Astrocyte (in vitro differentiated cells and primary cell): ENCODE results near the gene ATP2A2. TPM values are rescaled to one million over a fixed set of nuclear protein-coding genes. Genes with fewer than 3 reads are reported as not detected.

Experiments used
- DNase-seq: peaks from one replicate; pipeline ENCODE4 v3.0.0-alpha.2; 2010; ENCODE audit warnings: low read depth
- FAIRE-seq: peaks from 2 replicates; lab custom pipeline; 2011; peaks lifted over from hg19 to GRCh38; lab: Jason Lieb, UNC
- H2AFZ ChIP-seq: 2 replicates; pipeline ENCODE4 v1.6.0; 2012; ENCODE audit warnings: low read depth, low read length, inconsistent platforms
- H3K27ac ChIP-seq: 2 replicates; pipeline ENCODE4 v1.5.1; 2011; ENCODE audit warnings: low read depth, low read length, inconsistent platforms
- H3K27me3 ChIP-seq: 2 replicates; pipeline ENCODE4 v1.6.0; 2011; ENCODE audit warnings: low read length, inconsistent platforms; ENCODE audit not compliant: insufficient read depth
- H3K36me3 ChIP-seq: 2 replicates; pipeline ENCODE4 v1.5.1; 2011; ENCODE audit warnings: low read length, inconsistent platforms; ENCODE audit not compliant: insufficient read depth
- H3K4me1 ChIP-seq: 2 replicates; pipeline ENCODE4 v1.5.1; 2011; ENCODE audit warnings: low read length, inconsistent platforms; ENCODE audit not compliant: insufficient read depth
- H3K4me2 ChIP-seq: 2 replicates; pipeline ENCODE4 v1.6.0; 2012; ENCODE audit warnings: low read length, inconsistent platforms
- H3K4me3 ChIP-seq: 2 replicates; pipeline ENCODE4 v1.5.1; 2011; ENCODE audit warnings: low read depth, mild to moderate bottlenecking, low read length, inconsistent platforms; ENCODE audit not compliant: insufficient read depth
- H3K79me2 ChIP-seq: 2 replicates; pipeline ENCODE4 v1.6.0; 2012; ENCODE audit warnings: mild to moderate bottlenecking, low read length, inconsistent platforms; ENCODE audit not compliant: insufficient read depth
- H3K9ac ChIP-seq: 2 replicates; pipeline ENCODE4 v1.6.0; 2012; ENCODE audit warnings: mild to moderate bottlenecking, low read length, inconsistent platforms
- H3K9me3 ChIP-seq: 2 replicates; pipeline ENCODE4 v1.5.1; 2012; ENCODE audit warnings: low read depth, mild to moderate bottlenecking, low read length, inconsistent platforms; ENCODE audit not compliant: insufficient read depth
- H4K20me1 ChIP-seq: 2 replicates; pipeline ENCODE4 v1.6.0; 2012; ENCODE audit warnings: low read length, inconsistent platforms; ENCODE audit not compliant: insufficient read depth
- H3K27ac Mint-ChIP-seq: one replicate; pipeline ENCODE4 v1.8.0; 2021; ENCODE audit warnings: mild to moderate bottlenecking, mixed read lengths; ENCODE audit not compliant: unreplicated experiment
- H3K27me3 Mint-ChIP-seq: one replicate; pipeline ENCODE4 v1.8.0; 2021; ENCODE audit warnings: low read depth, mixed read lengths; ENCODE audit not compliant: unreplicated experiment
- H3K36me3 Mint-ChIP-seq: one replicate; pipeline ENCODE4 v1.8.0; 2021; ENCODE audit warnings: low read depth, mixed read lengths; ENCODE audit not compliant: unreplicated experiment
- H3K4me1 Mint-ChIP-seq: one replicate; pipeline ENCODE4 v1.8.0; 2021; ENCODE audit warnings: low read depth, mixed read lengths; ENCODE audit not compliant: unreplicated experiment
- H3K4me3 Mint-ChIP-seq: one replicate; pipeline ENCODE4 v1.8.0; 2021; ENCODE audit warnings: mild to moderate bottlenecking, moderate library complexity, mixed read lengths; ENCODE audit not compliant: unreplicated experiment
- H3K9me3 Mint-ChIP-seq: one replicate; pipeline ENCODE4 v1.8.0; 2021; ENCODE audit warnings: mild to moderate bottlenecking, mixed read lengths; ENCODE audit not compliant: unreplicated experiment
- CTCF ChIP-seq: IDR thresholded peaks from 2 replicates; pipeline ENCODE4 v1.5.1; 2011; ENCODE audit warnings: low read depth, mild to moderate bottlenecking, inconsistent platforms, low read length, moderate library complexity; ENCODE audit not compliant: insufficient read depth
- EZH2 ChIP-seq: IDR thresholded peaks from 2 replicates; pipeline ENCODE4 v1.6.1; 2012; ENCODE audit warnings: mild to moderate bottlenecking, low read length, inconsistent platforms; ENCODE audit not compliant: insufficient read depth
- total RNA-seq: library from RNA; stranded (reverse); gene quantifications from 2 replicates; pipeline ENCODE4 v1.2.1, GENCODE V29; 2021

Gene ATP2A2
- total RNA-seq, 1 donor from 2014 or later, result 262 TPM

DNA sequence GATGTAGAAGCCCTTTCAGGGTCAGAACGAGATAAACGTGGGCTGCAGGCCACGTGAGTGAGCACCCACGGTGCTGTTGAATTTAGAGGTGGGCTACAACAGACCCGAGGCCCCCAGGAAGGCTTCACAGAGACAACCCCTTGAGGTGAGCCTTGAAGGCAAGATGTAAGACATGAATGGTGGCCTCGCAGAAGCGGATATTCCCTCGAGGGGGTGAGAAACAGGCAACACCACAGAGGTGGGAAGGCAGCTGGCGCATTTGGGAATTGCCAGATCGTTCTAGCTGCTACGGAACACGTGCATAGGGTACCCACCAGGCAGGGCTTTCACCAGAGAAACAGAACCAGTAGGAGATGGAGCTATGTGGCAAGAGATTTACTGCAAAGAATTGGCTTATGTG is 22.6 kb upstream of the ATP2A2 start:
- no peak overlapping the region for H3K27ac Mint-ChIP-seq
- TF ChIP-seq EZH2 (no peak), CTCF (no peak)
- no peaks in the 10 kb centered on the region for H3K27me3 ChIP-seq

DNA sequence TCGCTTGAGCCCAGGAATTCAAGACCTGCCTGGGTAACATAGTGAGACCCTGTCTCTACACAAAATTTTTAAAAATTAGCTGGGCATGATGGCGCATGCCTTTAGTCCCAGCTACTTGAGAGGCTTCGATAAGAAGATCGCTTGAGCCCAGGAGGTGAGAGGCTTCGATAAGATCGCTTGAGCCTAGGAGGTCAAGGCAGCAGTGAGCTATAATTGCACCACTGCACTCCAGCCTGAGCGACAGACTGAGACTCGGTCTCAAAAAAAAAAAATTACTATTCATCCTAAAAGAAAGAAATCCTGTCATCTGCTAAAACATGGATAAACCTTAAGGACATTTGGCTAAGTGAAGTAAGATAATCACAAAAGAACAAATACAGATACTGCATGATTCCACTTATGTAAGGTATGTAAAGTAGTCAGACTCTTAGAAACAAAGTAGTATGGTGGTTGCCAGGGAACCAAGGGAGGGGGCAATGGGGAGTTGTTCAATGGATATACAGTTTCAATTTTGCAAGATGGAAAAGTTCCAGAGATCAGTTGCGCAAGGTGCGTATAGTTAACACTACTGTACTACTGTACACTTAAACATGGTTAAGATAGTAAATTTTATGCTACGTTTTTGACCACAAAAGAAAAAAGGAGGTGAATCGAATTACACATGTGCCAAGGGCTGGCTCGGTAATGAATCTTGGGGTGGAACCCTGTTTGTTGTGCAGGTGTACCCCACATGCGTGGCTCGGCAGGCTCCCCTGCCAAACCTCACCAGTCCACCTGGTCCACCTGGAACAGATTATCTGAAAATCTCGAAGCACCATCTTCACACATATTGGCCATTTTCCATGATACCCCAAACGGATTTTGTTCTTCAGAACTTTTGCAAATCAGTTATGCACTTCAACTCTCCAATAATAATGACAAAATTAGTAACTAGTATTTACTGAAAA is 18.3 kb upstream of the ATP2A2 start:
- Histone ChIP-seq H3K79me2 (no peaks in the 10 kb centered on the region), H3K9ac (no peak overlapping the region), H3K36me3 (no peaks in the 10 kb centered on the region), H3K9me3 (no peaks in the 10 kb centered on the region), H2AFZ (no peak overlapping the region), H3K4me3 (no peak overlapping the region), H3K27ac (no peak overlapping the region), H3K4me2 (no peak overlapping the region), H3K27me3 (no peaks in the 10 kb centered on the region), H3K4me1 (peaks cover 12% of the 10 kb centered on the region), H4K20me1 (no peaks in the 10 kb centered on the region)
- no peak for TF ChIP-seq EZH2
- no peak for TF ChIP-seq CTCF
- no peak overlapping the region for H3K27ac Mint-ChIP-seq
- no peaks in the 10 kb centered on the region for H3K9me3 Mint-ChIP-seq
- peaks cover 5% of the 10 kb centered on the region for H3K27me3 Mint-ChIP-seq
- H3K4me1 Mint-ChIP-seq, result peaks cover 6% of the 10 kb centered on the region
- DNase-seq (no peak), FAIRE-seq (no peak)
- no peak overlapping the region for H3K4me3 Mint-ChIP-seq
- no peaks in the 10 kb centered on the region for H3K36me3 Mint-ChIP-seq

More for the DNA sequence above, 22.6 kb upstream of the ATP2A2 start:
- H3K4me1 Mint-ChIP-seq, result peaks cover under 1% of the 10 kb centered on the region
- Histone ChIP-seq H3K79me2 (no peaks in the 10 kb centered on the region), H4K20me1 (no peaks in the 10 kb centered on the region), H3K4me2 (no peak overlapping the region), H3K4me1 (no peaks in the 10 kb centered on the region), H3K36me3 (no peaks in the 10 kb centered on the region), H3K9me3 (no peaks in the 10 kb centered on the region), H3K9ac (no peak overlapping the region), H2AFZ (no peak overlapping the region), H3K27ac (no peak overlapping the region), H3K4me3 (no peak overlapping the region)
- H3K27me3 Mint-ChIP-seq, result peaks cover 5% of the 10 kb centered on the region
- H3K4me3 Mint-ChIP-seq, result no peak overlapping the region
- no peaks in the 10 kb centered on the region for H3K36me3 Mint-ChIP-seq
- DNase-seq (no peak), FAIRE-seq (no peak)
- H3K9me3 Mint-ChIP-seq, result no peaks in the 10 kb centered on the region
